GM12878 (cell line): ENCODE measurements around the gene FARS2. TPM values are rescaled to one million over a fixed set of nuclear protein-coding genes. Genes with fewer than 3 reads are reported as not detected.
A peak's percentile ranks its signal among the peaks of the same experiment; 100 is the strongest.

ENCODE experiments used
- ATF7 ChIP-seq: fragments of 450-650 bp; IDR thresholded peaks from 2 replicates; pipeline ENCODE4 v1.6.1; 2016; ENCODE audit warnings: low read depth, mild to moderate bottlenecking
- BCL11A ChIP-seq: IDR thresholded peaks from 2 replicates; pipeline ENCODE4 v1.6.1; 2011; ENCODE audit warnings: low read depth, low read length
- BHLHE40 ChIP-seq, 2 experiments: fragments of 450-650 bp in 1 of 2; IDR thresholded peaks; 2 replicates each; pipeline ENCODE4 v1.6.1; 2011 to 2017; ENCODE audit warnings: low read depth in 2 of 2, borderline replicate concordance in 1 of 2, improper control_type of control experiment in 1 of 2, low read length in 1 of 2, mild to moderate bottlenecking in 1 of 2
- DPF2 ChIP-seq: fragments of 450-650 bp; IDR thresholded peaks from 2 replicates; pipeline ENCODE4 v1.6.1; 2017; ENCODE audit warnings: mild to moderate bottlenecking
- EP300 ChIP-seq, 2 experiments: fragments of 150-350 bp in 1 of 2; IDR thresholded peaks; 2 replicates each; pipeline ENCODE4 v1.6.1; 2011 to 2012; ENCODE audit warnings: low read depth in 2 of 2, low read length in 2 of 2, borderline replicate concordance in 1 of 2, improper control_type of control experiment in 1 of 2, inconsistent platforms in 1 of 2; ENCODE audit not compliant: control insufficient read depth in 1 of 2
- EZH2 ChIP-seq: IDR thresholded peaks from 2 replicates; pipeline ENCODE4 v1.6.1; 2012; ENCODE audit warnings: low read depth, mild to moderate bottlenecking, control low read depth, inconsistent platforms, low read length, borderline replicate concordance; ENCODE audit not compliant: control insufficient read depth
- IKZF1 ChIP-seq: fragments of 450-650 bp; conservative IDR thresholded peaks from 2 replicates; pipeline ENCODE4 v1.6.1; 2017; ENCODE audit warnings: antibody characterized with exemption, mild to moderate bottlenecking
- MAX ChIP-seq: IDR thresholded peaks from 2 replicates; pipeline ENCODE4 v1.6.1; 2012; ENCODE audit warnings: low read depth, low read length, improper control_type of control experiment
- MEF2B ChIP-seq: fragments of 450-650 bp; IDR thresholded peaks from 2 replicates; pipeline ENCODE4 v1.6.1; 2018; ENCODE audit warnings: mild to moderate bottlenecking, moderate library complexity; ENCODE audit not compliant: partially characterized antibody, poor library complexity, severe bottlenecking
- MTA2 ChIP-seq: fragments of 450-650 bp; IDR thresholded peaks from 2 replicates; pipeline ENCODE4 v1.6.1; 2016; ENCODE audit warnings: low read depth, mild to moderate bottlenecking, moderate library complexity
- RELB ChIP-seq: fragments of 450-650 bp; IDR thresholded peaks from 2 replicates; pipeline ENCODE4 v1.6.1; 2017; ENCODE audit warnings: low read depth, mild to moderate bottlenecking, moderate library complexity
- RUNX3 ChIP-seq: IDR thresholded peaks from 2 replicates; pipeline ENCODE4 v1.6.1; 2012; ENCODE audit warnings: low read length, inconsistent platforms
- SPI1 ChIP-seq: IDR thresholded peaks from 2 replicates; pipeline ENCODE4 v1.6.1; 2011; ENCODE audit warnings: low read depth, mild to moderate bottlenecking, low read length, moderate library complexity, borderline replicate concordance; ENCODE audit not compliant: insufficient read depth
- polyA plus RNA-seq, 11 experiments: library from polyadenylated mRNA; depleted of rRNA in 4 of 11; unstranded in 6 of 11; stranded (reverse) in 5 of 11; fragments of >200 nt; fragmentation: Nextera tagmentation in 4 of 11; fragmentation: Illumina TruSeq in 1 of 11; extraction: Ambion mirVana in 4 of 11; extraction: Trizol in 1 of 11; gene quantifications; 1 replicate in 1 of 11; 2 replicates in 10 of 11; pipeline versions ENCODE4 v1.2.1 to v1.2.3, GENCODE V29; 2011 to 2016; ENCODE audit warnings: inconsistent platforms in 2 of 11, missing spikeins in 2 of 11, low read depth in 1 of 11
- total RNA-seq, 4 experiments: library from RNA; depleted of rRNA in 3 of 4; stranded (reverse); fragments of >200 nt in 3 of 4; fragmentation: Illumina TruSeq in 1 of 4; extraction: Trizol in 1 of 4; gene quantifications; 2 replicates each; pipeline versions ENCODE4 v1.2.1 to v1.2.3, GENCODE V29; 2013 to 2021
- TF ChIP-seq, protein P1 (sequence below): fragments of 450-650 bp; conservative IDR thresholded peaks from 2 replicates; pipeline ENCODE4 v1.6.1; 2017; ENCODE audit warnings: mild to moderate bottlenecking, moderate library complexity

Gene FARS2
- total and polyA plus RNA-seq, 10 of the 15 experiments (the other 5 are each of a cell fraction or from before 2014, with no cell fraction given) = 16.8 to 46.7 (median 25.6) TPM

DNA sequence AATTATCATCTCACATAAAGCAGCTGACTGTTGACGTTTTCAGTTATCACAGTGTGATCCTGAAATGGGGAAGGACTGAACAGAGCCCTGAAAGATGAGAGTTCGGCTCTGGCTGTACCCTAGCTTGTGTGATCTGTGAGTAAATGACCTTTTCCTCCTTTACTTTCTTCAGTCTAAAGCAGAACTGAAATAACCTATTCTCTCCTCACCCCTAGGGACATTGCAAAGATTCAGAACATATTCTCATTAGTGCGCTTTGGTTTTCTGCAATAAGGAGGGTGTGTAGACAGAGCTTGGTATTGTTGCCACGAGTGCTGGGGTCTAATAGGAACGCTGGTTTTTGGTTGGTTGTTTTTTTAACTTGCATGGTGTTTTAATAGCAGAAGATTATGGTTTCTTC, 16.7 kb downstream of the FARS2 start (continued):
- TF ChIP-seq MAX = no peak
- 0 out of 2 replicates have a peak, but pooled peaks have one; percentile 20 for TF ChIP-seq IKZF1
- TF ChIP-seq SPI1 = peak; percentile 78; the same call in 1 of the 2 replicates
- TF ChIP-seq, protein P1, sequence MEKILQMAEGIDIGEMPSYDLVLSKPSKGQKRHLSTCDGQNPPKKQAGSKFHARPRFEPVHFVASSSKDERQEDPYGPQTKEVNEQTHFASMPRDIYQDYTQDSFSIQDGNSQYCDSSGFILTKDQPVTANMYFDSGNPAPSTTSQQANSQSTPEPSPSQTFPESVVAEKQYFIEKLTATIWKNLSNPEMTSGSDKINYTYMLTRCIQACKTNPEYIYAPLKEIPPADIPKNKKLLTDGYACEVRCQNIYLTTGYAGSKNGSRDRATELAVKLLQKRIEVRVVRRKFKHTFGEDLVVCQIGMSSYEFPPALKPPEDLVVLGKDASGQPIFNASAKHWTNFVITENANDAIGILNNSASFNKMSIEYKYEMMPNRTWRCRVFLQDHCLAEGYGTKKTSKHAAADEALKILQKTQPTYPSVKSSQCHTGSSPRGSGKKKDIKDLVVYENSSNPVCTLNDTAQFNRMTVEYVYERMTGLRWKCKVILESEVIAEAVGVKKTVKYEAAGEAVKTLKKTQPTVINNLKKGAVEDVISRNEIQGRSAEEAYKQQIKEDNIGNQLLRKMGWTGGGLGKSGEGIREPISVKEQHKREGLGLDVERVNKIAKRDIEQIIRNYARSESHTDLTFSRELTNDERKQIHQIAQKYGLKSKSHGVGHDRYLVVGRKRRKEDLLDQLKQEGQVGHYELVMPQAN = no peak
- no peak for TF ChIP-seq EZH2
- no peak; the same call in 1 of the 2 replicates for TF ChIP-seq BCL11A
- peak in 1 of 2 experiments; percentile 38; a peak in 1 of 4 replicates for TF ChIP-seq EP300 (IDR thresholded peaks at IDR 0.05; ENCODE audit: borderline replicate concordance in 1 of 2, control insufficient read depth in 1 of 2, low read depth in 2 of 2, low read length in 2 of 2)
- no peak for TF ChIP-seq RUNX3
- TF ChIP-seq RELB = 0 out of 2 replicates have a peak, but pooled peaks have one; percentile 30
- TF ChIP-seq MEF2B = peak; percentile 87
- TF ChIP-seq DPF2 = 0 out of 2 replicates have a peak, but pooled peaks have one; percentile 18
- peak; percentile 78 for TF ChIP-seq MTA2
- TF ChIP-seq BHLHE40 (IDR thresholded peaks at IDR 0.05; ENCODE audit: borderline replicate concordance in 1 of 2, low read depth in 2 of 2, low read length in 1 of 2) = no peak
- TF ChIP-seq ATF7 = peak; percentile 36
